Fibroblast of pulmonary artery (primary cell): ENCODE data around the gene PLEKHA6.
A peak's percentile ranks its signal among the peaks of the same experiment; 100 is the strongest.

Experiments used
- DNase-seq: peaks from one replicate; pipeline ENCODE4 v3.0.0-alpha.2; 2010; ENCODE audit warnings: low read depth
- H3K4me3 ChIP-seq: replicated peaks from 2 replicates; pipeline ENCODE4 v1.5.1; 2011; ENCODE audit warnings: low read depth, mild to moderate bottlenecking, control low read depth, low read length, moderate library complexity
- TF ChIP-seq, protein P1 (sequence below): IDR thresholded peaks from 2 replicates; pipeline ENCODE4 v1.5.1; 2011; ENCODE audit warnings: mild to moderate bottlenecking, control low read depth, low read length, inconsistent platforms; ENCODE audit errors: missing control alignments

PLEKHA6 gene, protein sequence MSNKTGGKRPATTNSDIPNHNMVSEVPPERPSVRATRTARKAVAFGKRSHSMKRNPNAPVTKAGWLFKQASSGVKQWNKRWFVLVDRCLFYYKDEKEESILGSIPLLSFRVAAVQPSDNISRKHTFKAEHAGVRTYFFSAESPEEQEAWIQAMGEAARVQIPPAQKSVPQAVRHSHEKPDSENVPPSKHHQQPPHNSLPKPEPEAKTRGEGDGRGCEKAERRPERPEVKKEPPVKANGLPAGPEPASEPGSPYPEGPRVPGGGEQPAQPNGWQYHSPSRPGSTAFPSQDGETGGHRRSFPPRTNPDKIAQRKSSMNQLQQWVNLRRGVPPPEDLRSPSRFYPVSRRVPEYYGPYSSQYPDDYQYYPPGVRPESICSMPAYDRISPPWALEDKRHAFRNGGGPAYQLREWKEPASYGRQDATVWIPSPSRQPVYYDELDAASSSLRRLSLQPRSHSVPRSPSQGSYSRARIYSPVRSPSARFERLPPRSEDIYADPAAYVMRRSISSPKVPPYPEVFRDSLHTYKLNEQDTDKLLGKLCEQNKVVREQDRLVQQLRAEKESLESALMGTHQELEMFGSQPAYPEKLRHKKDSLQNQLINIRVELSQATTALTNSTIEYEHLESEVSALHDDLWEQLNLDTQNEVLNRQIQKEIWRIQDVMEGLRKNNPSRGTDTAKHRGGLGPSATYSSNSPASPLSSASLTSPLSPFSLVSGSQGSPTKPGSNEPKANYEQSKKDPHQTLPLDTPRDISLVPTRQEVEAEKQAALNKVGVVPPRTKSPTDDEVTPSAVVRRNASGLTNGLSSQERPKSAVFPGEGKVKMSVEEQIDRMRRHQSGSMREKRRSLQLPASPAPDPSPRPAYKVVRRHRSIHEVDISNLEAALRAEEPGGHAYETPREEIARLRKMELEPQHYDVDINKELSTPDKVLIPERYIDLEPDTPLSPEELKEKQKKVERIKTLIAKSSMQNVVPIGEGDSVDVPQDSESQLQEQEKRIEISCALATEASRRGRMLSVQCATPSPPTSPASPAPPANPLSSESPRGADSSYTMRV

DNA sequence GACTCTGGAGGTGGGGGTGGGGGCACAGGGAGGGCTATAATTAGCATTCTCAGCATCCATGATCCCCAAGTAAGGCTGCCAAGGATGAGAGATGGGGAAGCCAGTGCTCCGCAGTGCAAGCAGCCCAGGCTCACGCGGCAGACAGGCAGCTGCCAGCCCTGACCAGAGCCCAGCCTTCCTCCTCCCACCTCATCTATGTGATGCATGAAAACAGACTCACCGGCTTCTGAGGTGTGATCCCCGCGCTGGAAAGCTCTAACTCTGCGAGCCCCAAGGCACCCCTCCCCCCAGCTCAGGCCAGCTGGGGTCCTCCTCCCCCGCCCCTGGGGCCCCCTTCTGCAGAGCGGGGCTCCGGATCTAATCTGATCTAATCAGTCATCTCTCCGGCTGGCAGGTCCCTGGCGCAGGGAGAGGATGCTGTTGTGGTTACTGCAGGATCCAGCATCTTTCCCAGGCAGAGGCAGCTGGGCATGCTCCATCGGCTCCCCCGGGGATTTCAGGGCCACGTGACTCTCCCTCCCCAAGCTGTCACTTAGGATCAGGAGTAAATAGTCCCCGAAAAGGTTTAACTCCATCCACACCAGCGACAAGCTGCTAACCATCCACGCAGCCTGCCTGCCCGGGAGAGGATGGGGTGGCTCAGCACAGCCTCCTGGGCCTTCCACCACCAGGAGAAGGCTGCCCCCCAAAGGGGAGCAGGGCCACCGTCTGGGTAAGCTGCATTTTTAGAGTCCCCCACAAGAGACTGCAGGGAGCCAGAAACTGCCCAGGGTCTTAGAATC, at the start of gene PLEKHA6:
PLEKHA6 (minus strand) TSS at position 456 of the 782 bp plus-strand sequence. CDS start 86,202 bp downstream, outside the sequence.
- DNase-seq = peak; percentile 48
- TF ChIP-seq, protein P1, sequence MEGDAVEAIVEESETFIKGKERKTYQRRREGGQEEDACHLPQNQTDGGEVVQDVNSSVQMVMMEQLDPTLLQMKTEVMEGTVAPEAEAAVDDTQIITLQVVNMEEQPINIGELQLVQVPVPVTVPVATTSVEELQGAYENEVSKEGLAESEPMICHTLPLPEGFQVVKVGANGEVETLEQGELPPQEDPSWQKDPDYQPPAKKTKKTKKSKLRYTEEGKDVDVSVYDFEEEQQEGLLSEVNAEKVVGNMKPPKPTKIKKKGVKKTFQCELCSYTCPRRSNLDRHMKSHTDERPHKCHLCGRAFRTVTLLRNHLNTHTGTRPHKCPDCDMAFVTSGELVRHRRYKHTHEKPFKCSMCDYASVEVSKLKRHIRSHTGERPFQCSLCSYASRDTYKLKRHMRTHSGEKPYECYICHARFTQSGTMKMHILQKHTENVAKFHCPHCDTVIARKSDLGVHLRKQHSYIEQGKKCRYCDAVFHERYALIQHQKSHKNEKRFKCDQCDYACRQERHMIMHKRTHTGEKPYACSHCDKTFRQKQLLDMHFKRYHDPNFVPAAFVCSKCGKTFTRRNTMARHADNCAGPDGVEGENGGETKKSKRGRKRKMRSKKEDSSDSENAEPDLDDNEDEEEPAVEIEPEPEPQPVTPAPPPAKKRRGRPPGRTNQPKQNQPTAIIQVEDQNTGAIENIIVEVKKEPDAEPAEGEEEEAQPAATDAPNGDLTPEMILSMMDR = peak; percentile 35
- no peak within 1 kb of the TSS for H3K4me3 ChIP-seq

DNA sequence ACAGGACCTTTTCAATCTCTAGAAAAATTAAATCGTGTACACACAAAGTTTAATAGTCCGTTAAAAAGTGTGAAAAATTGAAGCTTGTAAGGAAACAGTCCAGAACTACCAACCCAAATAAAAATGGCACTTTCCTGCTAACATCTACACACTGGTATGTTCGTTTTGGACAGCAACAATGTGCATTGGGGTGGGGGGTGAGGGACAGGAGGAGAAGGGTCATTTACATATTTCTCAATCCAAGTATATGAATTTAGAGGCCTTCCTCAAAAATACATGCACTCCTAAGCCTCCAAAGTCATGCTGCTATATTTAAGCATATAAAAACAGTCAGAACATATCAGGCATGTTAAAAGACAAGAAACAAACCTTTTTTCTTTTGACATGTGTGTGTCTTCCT, 49.4 kb upstream of the PLEKHA6 start:
- H3K4me3 ChIP-seq = peak overlapping the region; percentile 98
- TF ChIP-seq, protein P1 = no peak
- DNase-seq = peak; percentile 33

DNA sequence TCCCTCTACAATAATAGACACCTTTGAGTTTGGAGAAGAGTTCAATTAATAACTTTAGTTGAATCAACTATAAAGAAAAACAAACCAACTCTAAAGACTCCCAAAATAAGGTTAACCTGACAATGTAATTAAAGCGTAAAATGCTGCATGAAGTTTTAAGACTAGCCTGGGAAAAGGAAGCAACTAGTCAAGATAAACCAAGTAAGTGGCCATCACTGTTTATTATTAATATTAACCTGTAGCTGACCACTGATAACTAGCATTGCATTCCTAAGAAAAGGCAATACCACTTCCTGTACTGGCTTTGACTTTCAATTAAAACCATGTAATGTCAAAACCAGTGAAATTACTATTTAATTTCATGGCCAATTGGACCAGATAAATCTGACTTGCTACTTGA, 48.9 kb upstream of the PLEKHA6 start:
- DNase-seq = no peak
- TF ChIP-seq, protein P1 = no peak

DNA sequence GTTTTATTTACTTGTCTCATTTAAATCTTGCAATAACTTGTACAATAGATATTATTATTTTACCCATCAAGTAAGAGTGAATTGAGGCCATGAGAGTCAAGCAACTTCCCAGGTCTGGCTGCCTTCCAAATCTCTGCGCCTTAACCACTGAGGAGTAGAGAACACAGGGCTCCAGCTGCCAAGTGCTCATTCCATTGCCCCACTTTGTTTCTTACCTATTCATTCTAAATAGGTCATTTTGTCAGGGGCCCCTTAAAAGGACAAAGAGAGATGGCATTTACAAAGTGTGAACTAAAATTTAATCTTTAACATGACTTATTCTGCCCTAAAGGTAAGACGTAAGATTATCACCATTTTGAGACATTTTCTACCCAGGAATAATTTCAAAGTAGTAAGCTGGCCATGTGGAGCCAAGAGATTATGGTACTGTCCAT, 48.4 kb upstream of the PLEKHA6 start:
- H3K4me3 ChIP-seq = peak overlapping the region; percentile 98
- DNase-seq = peak; percentile 80
- TF ChIP-seq, protein P1 = no peak

More for the DNA sequence above, 48.9 kb upstream of the PLEKHA6 start:
- H3K4me3 ChIP-seq = peak overlapping the region; percentile 98

DNA sequence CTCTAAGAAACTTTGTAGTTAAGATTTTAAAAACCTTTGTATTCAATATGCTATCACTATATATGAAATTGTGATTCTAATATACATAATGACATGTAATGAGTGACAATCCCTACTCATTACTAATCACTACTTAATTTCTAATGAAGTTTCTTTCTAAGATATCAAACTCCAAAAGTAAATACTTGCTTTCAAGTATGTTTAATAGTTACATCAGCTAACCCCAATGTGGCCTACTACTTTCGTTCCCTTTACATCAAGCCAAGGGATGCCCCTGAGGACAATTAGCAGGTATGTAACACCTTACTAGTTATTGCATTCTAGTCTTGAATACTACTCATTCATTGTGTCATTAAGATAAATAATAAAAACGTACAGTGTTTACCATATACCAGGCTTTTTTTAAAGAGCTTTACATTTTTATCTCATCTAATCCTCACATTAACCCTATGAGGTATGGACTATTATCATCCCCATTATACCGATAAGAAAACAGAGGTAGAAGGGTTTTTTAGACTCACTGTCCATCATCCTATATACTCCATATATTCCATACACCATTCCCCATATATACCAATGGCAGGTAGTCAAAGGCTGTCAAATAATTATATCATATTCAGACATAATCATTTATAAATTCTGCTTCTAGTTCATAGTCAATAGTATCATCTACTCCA, 47.7 kb upstream of the PLEKHA6 start:
- no peak for DNase-seq
- TF ChIP-seq, protein P1 = no peak
- H3K4me3 ChIP-seq = peak overlapping the region; percentile 98

DNA sequence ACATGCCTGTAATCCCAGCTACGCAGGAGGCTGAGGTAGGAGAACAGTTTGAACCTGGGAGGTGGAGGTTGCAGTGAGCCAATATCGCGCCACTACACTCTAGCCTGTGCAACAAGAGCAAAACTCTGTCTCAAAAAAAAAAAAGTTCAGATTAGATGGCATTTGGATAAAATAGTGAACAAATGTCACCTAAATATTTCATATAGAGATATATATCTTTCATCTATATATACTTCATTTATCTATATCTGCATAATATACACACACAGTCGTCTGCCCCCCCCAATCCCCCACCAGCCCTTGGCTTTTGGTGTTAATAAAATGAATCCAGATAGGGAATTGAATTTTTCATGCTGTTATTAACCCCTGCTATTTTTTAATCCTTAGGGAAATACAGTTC, 46.9 kb upstream of the PLEKHA6 start:
- no peak for DNase-seq
- H3K4me3 ChIP-seq = peak overlapping the region; percentile 98
- TF ChIP-seq, protein P1 = no peak
